Esophagus muscularis mucosa (tissue), 4 donors: Measurements from ENCODE around the gene ADAMTS17. TPM values are rescaled to one million over a fixed set of nuclear protein-coding genes. Genes with fewer than 3 reads are reported as not detected.

Source experiments
- DNase-seq: peaks from one replicate; pipeline ENCODE4 v3.0.0-alpha.2; 2017; ENCODE audit errors: extremely low spot score
- H3K27ac ChIP-seq, 4 donors: fragments of 200-600 bp; sonication (generic); replicated peaks in 1 of 4; 1 replicate in 3 of 4; 2 replicates in 1 of 4; pipeline ENCODE4 v1.5.1; 2016 to 2019; ENCODE audit warnings: mild to moderate bottlenecking in 1 of 4
- H3K27me3 ChIP-seq, 4 donors: fragments of 200-600 bp; sonication (generic); one replicate each; pipeline versions ENCODE4 v1.5.1 to v1.6.0; 2016 to 2019
- H3K36me3 ChIP-seq, 4 donors: fragments of 200-600 bp; sonication (generic); one replicate each; pipeline ENCODE4 v1.5.1; 2016 to 2019
- H3K4me1 ChIP-seq, 4 donors: fragments of 200-600 bp; sonication (generic); one replicate each; pipeline ENCODE4 v1.5.1; 2016 to 2019
- H3K4me3 ChIP-seq, 4 donors: fragments of 200-600 bp; sonication (generic); 1 replicate in 2 of 4; 2 replicates in 2 of 4; pipeline ENCODE4 v1.5.1; 2016 to 2019; ENCODE audit warnings: mild to moderate bottlenecking in 4 of 4, moderate library complexity in 1 of 4
- H3K9me3 ChIP-seq, 4 donors: fragments of 200-600 bp; sonication (generic); 1 replicate in 3 of 4; 2 replicates in 1 of 4; pipeline ENCODE4 v1.5.1; 2016 to 2019
- CTCF ChIP-seq, 3 experiments: fragments of 200-600 bp in 2 of 3; fragments of 450-650 bp in 1 of 3; sonication (generic) in 2 of 3; IDR thresholded peaks; one replicate each; pipeline ENCODE4 v1.5.1; 2017 to 2019; ENCODE audit warnings: antibody characterized with exemption in 3 of 3, mild to moderate bottlenecking in 2 of 3, moderate library complexity in 1 of 3
- EP300 ChIP-seq: sonication (generic); formaldehyde crosslinking; IDR thresholded peaks from one replicate; pipeline ENCODE4 v1.6.1; 2017; ENCODE audit warnings: antibody characterized with exemption
- POLR2A ChIP-seq: fragments of 450-650 bp; IDR thresholded peaks from one replicate; pipeline ENCODE4 v1.6.1; 2017; ENCODE audit warnings: antibody characterized with exemption, moderate library complexity, mild to moderate bottlenecking, low read depth
- POLR2AphosphoS5 ChIP-seq, 2 donors: sonication (generic); formaldehyde crosslinking; IDR thresholded peaks; one replicate each; pipeline ENCODE4 v1.6.1; 2017; ENCODE audit warnings: antibody characterized with exemption in 2 of 2
- WGBS: methylation state at CpG from one replicate; pipeline ENCODE4 v1.1.5; 2018; 5-methylcytosine and 5-hydroxymethylcytosine counted together
- intact Hi-C: fragments of 100-400 bp; cut with DNase I; formaldehyde crosslinking; loops from one replicate; pipeline ENCODE4 v1.15.1; 2023
- total RNA-seq, 4 donors: library from RNA; depleted of rRNA; stranded (reverse); fragments of >200 nt; gene quantifications; one replicate each; pipeline versions ENCODE4 v1.1.0 to v1.2.1, GENCODE V29; 2016

ADAMTS17 gene
- total RNA-seq, 4 donors from 2014 or later, result 5.3 to 12.0 (median 6.6) TPM

GRCh38 chr15:100141311-100142001 lies 200.3 kb downstream of the ADAMTS17 start:
- Histone ChIP-seq H3K4me3 (no peak overlapping the region), H3K27me3 (no peaks in the 10 kb centered on the region), H3K27ac (peak overlapping the region; percentile 51 to 62 (median 58)), H3K36me3 (no peaks in the 10 kb centered on the region), H3K9me3 (no peaks in the 10 kb centered on the region), H3K4me1 (peaks cover 8 to 26% (median 22%) of the 10 kb centered on the region in 4 donors)
- WGBS, result 31% methylated on average over 7 of the region's 11 CpGs
- intact Hi-C loops, result no loop called here
- TF ChIP-seq CTCF (IDR thresholded peaks at IDR 0.05) (no peak), POLR2AphosphoS5 (IDR thresholded peaks at IDR 0.05) (no peak), POLR2A (no peak), EP300 (no peak)
- DNase-seq, result no peak

GRCh38 chr15:100140527-100141308 lies 201.1 kb downstream of the ADAMTS17 start:
- Histone ChIP-seq H3K27me3 (no peaks in the 10 kb centered on the region), H3K27ac (peak overlapping the region in 3 of 4 donors; percentile 51 to 62 (median 61)), H3K9me3 (no peaks in the 10 kb centered on the region), H3K4me1 (peaks cover 8 to 26% (median 22%) of the 10 kb centered on the region in 4 donors), H3K4me3 (no peak overlapping the region), H3K36me3 (no peaks in the 10 kb centered on the region)
- DNase-seq, result no peak
- intact Hi-C loops, result no loop called here
- 86% methylated on average over 25 of the region's 25 CpGs for WGBS
- TF ChIP-seq EP300 (no peak), CTCF (IDR thresholded peaks at IDR 0.05) (no peak), POLR2AphosphoS5 (IDR thresholded peaks at IDR 0.05) (no peak), POLR2A (no peak)

- H3K36me3 ChIP-seq, result no peaks in the 10 kb centered on the region
- intact Hi-C loops, result no loop called here
- H3K4me1 ChIP-seq, result peaks cover 0 to 9% (median 0%) of the 10 kb centered on the region in 4 donors
- no peaks in the 10 kb centered on the region for H3K9me3 ChIP-seq
- no peak overlapping the region for H3K27ac ChIP-seq
- 65% methylated on average over 5 of the region's 5 CpGs for WGBS
- no peaks in the 10 kb centered on the region for H3K27me3 ChIP-seq
- DNase-seq, result no peak
- TF ChIP-seq EP300 (no peak), POLR2A (no peak), POLR2AphosphoS5 (IDR thresholded peaks at IDR 0.05) (no peak), CTCF (IDR thresholded peaks at IDR 0.05) (no peak)
- H3K4me3 ChIP-seq, result no peak overlapping the region
These were observed 207.2 kb downstream of the ADAMTS17 start for GRCh38 chr15:100134586-100134985.

GRCh38 chr15:100134089-100134583 lies 207.6 kb downstream of the ADAMTS17 start:
- no peak overlapping the region for H3K4me3 ChIP-seq
- H3K27ac ChIP-seq, result no peak overlapping the region
- no peaks in the 10 kb centered on the region for H3K36me3 ChIP-seq
- no peak for DNase-seq
- WGBS, result 75% methylated on average over 7 of the region's 7 CpGs
- peaks cover 0 to 9% (median 0%) of the 10 kb centered on the region in 4 donors for H3K4me1 ChIP-seq
- no peaks in the 10 kb centered on the region for H3K27me3 ChIP-seq
- intact Hi-C loops, result no loop called here
- H3K9me3 ChIP-seq, result no peaks in the 10 kb centered on the region
- TF ChIP-seq POLR2A (no peak), POLR2AphosphoS5 (IDR thresholded peaks at IDR 0.05) (no peak), CTCF (IDR thresholded peaks at IDR 0.05) (no peak), EP300 (no peak)
